GM13977 (cell line): ENCODE results near the gene FAM81A.

Source experiments
- DNase-seq: peaks from one replicate; pipeline ENCODE4 v3.0.0; 2012; ENCODE audit warnings: low spot score
- CTCF ChIP-seq: IDR thresholded peaks from 2 replicates; pipeline ENCODE4 v1.5.1; 2012; ENCODE audit warnings: mild to moderate bottlenecking, control low read depth; ENCODE audit not compliant: insufficient read depth; ENCODE audit errors: extremely low read depth, missing control alignments
- in situ Hi-C: fragments of 300-500 bp; cut with MboI; formaldehyde crosslinking; loops from one replicate; pipeline ENCODE4 v1.12.0; 2022; ENCODE audit warnings: low sequenced_read_pairs, low pct_unique_long_range_greater_than_20kb, mixed read lengths, inconsistent platforms; ENCODE audit not compliant: unreplicated experiment

The FAM81A gene

GRCh38 chr15:59406446-59406845 lies 31.5 kb upstream of the FAM81A start:
- in situ Hi-C loops = no loop called here
- no peak for TF ChIP-seq CTCF
- DNase-seq = no peak

GRCh38 chr15:59407946-59408345 lies 30.0 kb upstream of the FAM81A start:
- in situ Hi-C loops = no loop called here
- no peak for TF ChIP-seq CTCF
- no peak for DNase-seq

- in situ Hi-C loops = no loop called here
- TF ChIP-seq CTCF = no peak
- DNase-seq = no peak
Observed at GRCh38 chr15:59410391-59410896, 27.5 kb upstream of the FAM81A start.

- TF ChIP-seq CTCF = no peak
- in situ Hi-C loops = no loop called here
- DNase-seq = no peak
Observed at GRCh38 chr15:59413577-59413976, 24.4 kb upstream of the FAM81A start.

- in situ Hi-C loops = no loop called here
- TF ChIP-seq CTCF = no peak
- DNase-seq = no peak
Observed at GRCh38 chr15:59416816-59417215, 21.2 kb upstream of the FAM81A start.

- in situ Hi-C loops = no loop called here
- DNase-seq = no peak
- no peak for TF ChIP-seq CTCF
Observed at GRCh38 chr15:59419170-59419569, 18.8 kb upstream of the FAM81A start.

GRCh38 chr15:59420108-59420507 lies 17.9 kb upstream of the FAM81A start:
- in situ Hi-C loops = no loop called here
- no peak for DNase-seq
- TF ChIP-seq CTCF = no peak
